Tibial artery (tissue), 4 donors: ENCODE data around the gene TMEM185A.
"Not testable (repeated sequence)": the region's sequence is repeated elsewhere in the genome, so short reads cannot be mapped to it uniquely, and the experiment has no call there.

Source experiments
- DNase-seq, 2 donors: peaks; one replicate each; pipeline ENCODE4 v3.0.0-alpha.2; 2019
- H3K27ac ChIP-seq, 2 donors: fragments of 200-600 bp; sonication (generic) in 1 of 2; 1 replicate in 1 of 2; 2 replicates in 1 of 2; pipeline ENCODE4 v1.5.1; 2018 to 2019; ENCODE audit warnings: mild to moderate bottlenecking in 1 of 2
- H3K27me3 ChIP-seq, 2 donors: fragments of 200-600 bp; sonication (generic) in 1 of 2; one replicate each; pipeline versions ENCODE4 v1.5.1 to v1.6.0; 2016 to 2019
- H3K36me3 ChIP-seq, 3 donors: fragments of 200-600 bp; sonication (generic) in 2 of 3; one replicate each; pipeline ENCODE4 v1.5.1; 2016 to 2019; ENCODE audit warnings: mild to moderate bottlenecking in 2 of 3
- H3K4me1 ChIP-seq, 4 donors: fragments of 200-600 bp; sonication (generic) in 2 of 4; 1 replicate in 3 of 4; 2 replicates in 1 of 4; pipeline ENCODE4 v1.5.1; 2016 to 2019
- H3K4me3 ChIP-seq, 2 donors: fragments of 200-600 bp; sonication (generic) in 1 of 2; 1 replicate in 1 of 2; 2 replicates in 1 of 2; pipeline ENCODE4 v1.5.1; 2018 to 2019; ENCODE audit warnings: mild to moderate bottlenecking in 2 of 2
- H3K9me3 ChIP-seq, 3 donors: fragments of 200-600 bp; sonication (generic) in 1 of 3; one replicate each; pipeline ENCODE4 v1.5.1; 2016 to 2019
- CTCF ChIP-seq, 2 experiments: fragments of 200-600 bp in 1 of 2; fragments of 450-650 bp in 1 of 2; IDR thresholded peaks; one replicate each; pipeline ENCODE4 v1.5.1; 2017 to 2019; ENCODE audit warnings: antibody characterized with exemption in 2 of 2, mild to moderate bottlenecking in 1 of 2, moderate library complexity in 1 of 2
- intact Hi-C: fragments of 100-400 bp; cut with DNase I; formaldehyde crosslinking; loops from one replicate; pipeline ENCODE4 v1.15.0; 2023; ENCODE audit warnings: low total_unique reads

TMEM185A gene

DNA sequence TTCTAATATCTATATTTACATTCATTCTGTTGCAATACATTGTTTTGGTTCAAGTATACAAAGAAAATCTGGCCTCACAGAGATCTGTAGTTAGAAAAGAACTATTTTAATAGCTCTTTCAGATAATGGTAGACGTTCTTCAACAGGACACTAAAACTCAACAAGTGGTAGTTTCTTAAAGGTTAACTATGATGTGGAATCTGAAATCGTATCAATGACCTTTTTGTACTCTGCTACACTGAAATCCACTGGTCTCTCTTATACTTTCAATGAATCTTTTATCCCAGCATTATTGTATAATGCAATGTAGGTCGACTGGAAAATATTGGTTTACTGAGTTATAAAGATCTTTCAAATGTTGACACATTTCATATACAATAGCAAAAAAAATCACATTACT is 12.7 kb downstream of the TMEM185A start:
- Histone ChIP-seq H3K27ac (no peak overlapping the region), H3K27me3 (no peaks in the 10 kb centered on the region), H3K4me3 (no peak overlapping the region), H3K4me1 (no peaks in the 10 kb centered on the region), H3K36me3 (no peaks in the 10 kb centered on the region), H3K9me3 (no peaks in the 10 kb centered on the region)
- no peak for TF ChIP-seq CTCF (IDR thresholded peaks at IDR 0.05)
- intact Hi-C loops: no loop called here
- DNase-seq: no peak

- intact Hi-C loops: no loop called here
- peaks cover 0 to 5% (median 0%) of the 10 kb centered on the region in 4 donors for H3K4me1 ChIP-seq
- no peak for DNase-seq
- no peaks in the 10 kb centered on the region for H3K36me3 ChIP-seq
- H3K27ac ChIP-seq: no peak overlapping the region
- no peaks in the 10 kb centered on the region for H3K27me3 ChIP-seq
- no peaks in the 10 kb centered on the region for H3K9me3 ChIP-seq
- no peak overlapping the region for H3K4me3 ChIP-seq
- no peak for TF ChIP-seq CTCF (IDR thresholded peaks at IDR 0.05)
Measured at GRCh38 chrX:149611623-149612175, 19.9 kb downstream of the TMEM185A start.

DNA sequence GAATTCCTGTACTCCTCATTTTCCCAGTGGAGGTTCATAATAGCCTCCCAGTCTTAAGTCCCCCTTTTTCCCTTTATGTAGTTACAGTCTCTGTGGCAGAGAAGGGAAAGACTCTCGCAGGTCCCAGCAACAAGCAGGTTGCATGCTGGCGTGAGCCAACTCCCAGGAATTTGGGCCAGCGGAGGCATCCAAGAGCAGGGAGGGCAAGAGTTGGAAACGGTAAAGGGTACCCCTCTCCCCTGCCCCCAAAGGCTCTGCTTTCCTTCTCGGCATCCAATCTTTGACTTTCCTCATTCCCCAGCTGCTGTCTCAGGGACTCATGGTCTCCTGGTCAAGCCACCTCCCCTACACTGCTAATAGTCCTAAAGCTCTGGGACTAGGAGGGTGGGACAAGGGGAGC is 21.1 kb downstream of the TMEM185A start:
- DNase-seq: no peak
- intact Hi-C loops: no loop called here
- Histone ChIP-seq H3K36me3 (no peaks in the 10 kb centered on the region), H3K4me1 (peaks cover 0 to 12% (median 2%) of the 10 kb centered on the region in 4 donors), H3K9me3 (no peaks in the 10 kb centered on the region), H3K27me3 (no peaks in the 10 kb centered on the region), H3K4me3 (no peak overlapping the region), H3K27ac (no peak overlapping the region)
- no peak for TF ChIP-seq CTCF (IDR thresholded peaks at IDR 0.05)

DNA sequence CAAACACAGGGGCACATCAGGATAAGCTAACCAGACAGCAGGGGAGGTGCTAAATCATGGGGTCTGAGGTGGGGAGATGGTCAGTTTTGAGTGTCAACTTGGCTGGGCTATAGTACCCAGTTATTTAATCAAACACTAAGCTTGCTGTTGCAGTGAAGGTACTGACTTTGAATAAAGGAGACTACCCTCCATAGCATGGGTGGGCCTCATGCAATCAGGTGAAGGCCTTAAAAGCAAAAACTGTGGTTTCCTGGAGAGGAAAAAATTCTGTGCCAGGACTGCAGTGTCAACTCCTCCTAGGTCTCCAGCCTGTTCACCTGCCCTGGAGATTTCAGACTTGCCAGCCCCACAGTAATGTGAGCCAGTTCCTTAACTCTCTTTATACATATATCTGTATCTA is 23.9 kb downstream of the TMEM185A start:
- no peak for DNase-seq
- no peaks in the 10 kb centered on the region for H3K9me3 ChIP-seq
- intact Hi-C loops: no loop called here

DNA sequence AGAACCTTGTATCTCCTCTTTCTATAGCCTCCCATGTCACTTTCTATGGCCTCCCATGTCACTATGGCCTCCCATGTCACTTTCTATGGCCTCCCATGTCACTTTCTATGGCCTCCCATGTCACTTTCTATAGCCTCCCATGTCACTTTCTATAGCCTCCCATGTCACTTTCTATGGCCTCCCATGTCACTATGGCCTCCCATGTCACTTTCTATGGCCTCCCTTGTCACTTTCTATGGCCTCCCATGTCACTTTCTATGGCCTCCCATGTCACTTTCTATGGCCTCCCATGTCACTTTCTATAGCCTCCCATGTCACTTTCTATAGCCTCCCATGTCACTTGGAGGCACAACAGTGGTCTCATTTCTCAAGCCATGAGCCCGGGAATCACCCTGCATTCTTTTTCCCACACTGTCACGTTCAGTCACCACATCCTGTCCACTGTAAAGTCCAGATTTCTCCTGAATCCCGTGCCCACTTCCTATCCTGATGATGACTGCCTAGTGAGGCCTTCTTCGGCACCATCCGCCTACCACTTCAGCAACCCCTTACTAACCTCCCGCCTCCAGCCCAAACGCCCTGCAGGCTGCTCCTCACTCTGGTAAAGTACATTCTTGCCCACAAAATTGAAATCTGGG is 26.2 kb downstream of the TMEM185A start:
- H3K27me3 ChIP-seq, H3K4me3 ChIP-seq, H3K9me3 ChIP-seq, intact Hi-C loops, H3K36me3 ChIP-seq, H3K27ac ChIP-seq, DNase-seq: not testable (repeated sequence)
- H3K4me1 ChIP-seq: peaks cover 0 to 12% (median 2%) of the 10 kb centered on the region in 4 donors

More for the DNA sequence above, 23.9 kb downstream of the TMEM185A start:
- H3K27me3 ChIP-seq: no peaks in the 10 kb centered on the region
- no peak for TF ChIP-seq CTCF (IDR thresholded peaks at IDR 0.05)
- H3K27ac ChIP-seq: no peak overlapping the region
- H3K4me3 ChIP-seq: no peak overlapping the region
- peaks cover 0 to 12% (median 2%) of the 10 kb centered on the region in 4 donors for H3K4me1 ChIP-seq
- no peaks in the 10 kb centered on the region for H3K36me3 ChIP-seq

DNA sequence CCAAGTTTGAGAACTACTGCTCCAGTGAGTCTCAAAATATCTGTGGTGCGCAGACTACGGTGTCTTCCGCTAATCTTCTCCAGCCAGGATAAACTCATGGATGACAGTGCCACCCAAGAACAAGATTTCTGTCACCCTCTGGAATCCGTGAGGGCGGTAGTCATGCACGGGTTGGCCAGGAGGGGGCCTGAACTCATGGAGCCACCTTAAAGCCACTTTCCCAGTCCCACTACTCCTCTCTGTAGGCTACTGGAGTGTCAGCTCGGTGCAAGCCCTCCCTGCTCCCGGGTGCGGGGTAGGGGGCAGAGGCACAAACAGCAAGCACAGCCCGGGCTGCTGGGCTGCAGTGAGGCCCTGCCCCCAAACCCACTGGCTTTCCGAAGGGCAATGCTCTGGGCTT is 33.0 kb downstream of the TMEM185A start:
- H3K4me3 ChIP-seq, intact Hi-C loops, H3K4me1 ChIP-seq, H3K27ac ChIP-seq, DNase-seq, H3K27me3 ChIP-seq, H3K36me3 ChIP-seq, H3K9me3 ChIP-seq: not testable (repeated sequence)

- H3K36me3 ChIP-seq, H3K27me3 ChIP-seq, intact Hi-C loops, H3K4me1 ChIP-seq, DNase-seq, H3K4me3 ChIP-seq, H3K9me3 ChIP-seq, H3K27ac ChIP-seq: not testable (repeated sequence)
Measured at GRCh38 chrX:149595943-149596342, 35.6 kb downstream of the TMEM185A start.

DNA sequence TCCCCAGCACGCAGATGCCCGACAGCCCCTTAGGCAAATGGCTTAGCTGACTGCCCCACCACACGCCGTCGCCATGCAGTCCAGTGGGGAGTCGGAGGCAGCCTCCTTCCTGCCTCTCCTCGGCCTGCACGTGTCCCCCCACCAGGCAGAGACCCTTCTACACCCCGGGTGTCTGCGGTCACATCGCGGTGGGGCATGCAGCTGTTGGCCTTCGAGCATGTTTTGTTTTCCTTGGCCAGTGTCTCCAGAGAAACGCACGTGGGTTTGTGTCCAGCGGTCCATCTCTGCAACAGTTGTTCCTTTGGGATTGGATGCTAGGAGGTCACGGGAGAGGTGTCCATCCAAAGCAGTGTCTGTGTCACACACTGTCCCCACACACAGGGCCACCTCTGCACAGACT is 36.4 kb downstream of the TMEM185A start, which contains the start of gene HSFX2:
Gene HSFX2, minus strand, starts transcription at position 101 of the 400 bp plus-strand sequence. CDS start 614 bp downstream, outside the sequence.
- H3K9me3 ChIP-seq, H3K4me3 ChIP-seq, H3K27me3 ChIP-seq, H3K4me1 ChIP-seq, DNase-seq, H3K27ac ChIP-seq, H3K36me3 ChIP-seq, intact Hi-C loops: not testable (repeated sequence)

DNA sequence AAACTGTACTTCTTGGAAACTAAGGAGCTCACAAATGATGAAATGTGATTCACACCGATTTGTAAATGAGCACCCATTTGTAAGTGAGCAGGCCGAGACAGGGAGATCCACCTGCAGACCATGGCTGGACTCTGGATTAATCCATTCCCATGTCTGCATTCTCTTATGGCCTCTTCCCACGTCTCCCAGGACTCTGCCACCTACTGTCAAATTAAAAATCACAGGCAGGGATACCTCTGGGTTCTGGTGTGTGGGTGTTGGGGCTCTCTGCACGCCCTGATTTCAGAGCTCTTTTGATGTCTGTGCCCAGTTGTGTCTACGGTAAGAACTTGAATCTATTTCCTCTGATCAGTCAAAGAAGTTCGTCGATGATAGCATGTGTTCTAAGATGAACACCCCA is 40.6 kb downstream of the TMEM185A start:
- DNase-seq, intact Hi-C loops, H3K36me3 ChIP-seq: not testable (repeated sequence)

GRCh38 chrX:149587359-149587758 is 44.2 kb downstream of the TMEM185A start, which contains the start of gene MAGEA9B:
TSS of gene MAGEA9B (minus strand) at chrX:149587459. CDS start at chrX:149583179, 4,280 bp downstream.
- intact Hi-C loops, DNase-seq, H3K9me3 ChIP-seq, H3K27ac ChIP-seq, H3K4me1 ChIP-seq, H3K4me3 ChIP-seq, H3K36me3 ChIP-seq, H3K27me3 ChIP-seq: not testable (repeated sequence)

More for the DNA sequence above, 40.6 kb downstream of the TMEM185A start:
- H3K27ac ChIP-seq, H3K9me3 ChIP-seq, H3K27me3 ChIP-seq, H3K4me3 ChIP-seq, H3K4me1 ChIP-seq: not testable (repeated sequence)
